ENCODE measurements around the gene PPP3CA. TPM values are rescaled to one million over a fixed set of nuclear protein-coding genes. Genes with fewer than 3 reads are reported as not detected.

Gene PPP3CA
- total RNA-seq, 1 donor from 2014 or later = 38.4 TPM

- Histone ChIP-seq H3K4me1 (peaks cover 4% of the 10 kb centered on the region), H3K4me2 (no peak overlapping the region), H3K9me3 (ENCODE audit: low read depth) (no peaks in the 10 kb centered on the region), H3K4me3 (no peak overlapping the region), H3K27me3 (no peaks in the 10 kb centered on the region), H4K20me1 (ENCODE audit: low read depth) (no peaks in the 10 kb centered on the region), H3K79me2 (ENCODE audit: low read depth) (peaks cover 15% of the 10 kb centered on the region), H3K36me3 (no peaks in the 10 kb centered on the region), H2AFZ (replicated peaks) (no peak overlapping the region), H3K9ac (no peak overlapping the region), H3K27ac (no peak overlapping the region), H3F3A (ENCODE audit: low read depth) (no peaks in the 10 kb centered on the region)
- Mint-ChIP-seq H3K36me3 (no peaks in the 10 kb centered on the region), H3K27ac (no peak overlapping the region), H3K9me3 (no peaks in the 10 kb centered on the region), H3K27me3 (ENCODE audit: insufficient read depth, low read depth) (no peaks in the 10 kb centered on the region), H3K4me3 (no peak overlapping the region), H3K4me1 (no peaks in the 10 kb centered on the region)
- DNase-seq (ENCODE audit: low spot score) = no peak
- TF ChIP-seq, protein P1, sequence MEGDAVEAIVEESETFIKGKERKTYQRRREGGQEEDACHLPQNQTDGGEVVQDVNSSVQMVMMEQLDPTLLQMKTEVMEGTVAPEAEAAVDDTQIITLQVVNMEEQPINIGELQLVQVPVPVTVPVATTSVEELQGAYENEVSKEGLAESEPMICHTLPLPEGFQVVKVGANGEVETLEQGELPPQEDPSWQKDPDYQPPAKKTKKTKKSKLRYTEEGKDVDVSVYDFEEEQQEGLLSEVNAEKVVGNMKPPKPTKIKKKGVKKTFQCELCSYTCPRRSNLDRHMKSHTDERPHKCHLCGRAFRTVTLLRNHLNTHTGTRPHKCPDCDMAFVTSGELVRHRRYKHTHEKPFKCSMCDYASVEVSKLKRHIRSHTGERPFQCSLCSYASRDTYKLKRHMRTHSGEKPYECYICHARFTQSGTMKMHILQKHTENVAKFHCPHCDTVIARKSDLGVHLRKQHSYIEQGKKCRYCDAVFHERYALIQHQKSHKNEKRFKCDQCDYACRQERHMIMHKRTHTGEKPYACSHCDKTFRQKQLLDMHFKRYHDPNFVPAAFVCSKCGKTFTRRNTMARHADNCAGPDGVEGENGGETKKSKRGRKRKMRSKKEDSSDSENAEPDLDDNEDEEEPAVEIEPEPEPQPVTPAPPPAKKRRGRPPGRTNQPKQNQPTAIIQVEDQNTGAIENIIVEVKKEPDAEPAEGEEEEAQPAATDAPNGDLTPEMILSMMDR (IDR thresholded peaks at IDR 0.05) = no peak
- no peak for TF ChIP-seq EZH2 (IDR thresholded peaks at IDR 0.05)
- no peak for TF ChIP-seq EZH2phosphoT487 (IDR thresholded peaks at IDR 0.05)
These were observed 128.4 kb downstream of the PPP3CA start for GRCh38 chr4:101218894-101219293.

DNA sequence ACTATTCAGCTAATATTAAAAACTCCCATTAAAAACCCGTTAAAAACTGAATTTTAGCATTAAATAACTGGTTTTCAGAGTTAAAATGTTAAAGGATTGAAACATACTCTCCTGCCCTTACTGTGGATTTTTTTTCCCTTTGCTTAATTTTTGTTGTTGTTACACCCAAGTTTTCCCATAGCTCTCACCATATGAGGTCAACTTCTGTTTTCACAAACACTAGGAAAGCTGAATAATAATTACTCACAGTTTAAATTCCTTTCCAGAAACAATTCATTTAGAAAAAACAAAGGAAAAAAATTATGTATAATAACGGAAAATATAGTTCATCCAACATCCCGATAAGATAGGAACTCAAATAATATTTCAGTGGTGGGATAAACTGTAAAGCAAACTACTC lies 129.0 kb downstream of the PPP3CA start:
- Histone ChIP-seq H3K79me2 (ENCODE audit: low read depth) (peaks cover 15% of the 10 kb centered on the region), H3K9ac (no peak overlapping the region), H4K20me1 (ENCODE audit: low read depth) (no peaks in the 10 kb centered on the region), H3K27ac (no peak overlapping the region), H3K4me1 (peaks cover 4% of the 10 kb centered on the region), H3K27me3 (no peaks in the 10 kb centered on the region), H2AFZ (replicated peaks) (no peak overlapping the region), H3K36me3 (no peaks in the 10 kb centered on the region), H3F3A (ENCODE audit: low read depth) (no peaks in the 10 kb centered on the region), H3K9me3 (ENCODE audit: low read depth) (no peaks in the 10 kb centered on the region), H3K4me2 (no peak overlapping the region), H3K4me3 (no peak overlapping the region)
- TF ChIP-seq, protein P1 (IDR thresholded peaks at IDR 0.05) = no peak
- TF ChIP-seq EZH2phosphoT487 (IDR thresholded peaks at IDR 0.05) = no peak
- no peak for TF ChIP-seq EZH2 (IDR thresholded peaks at IDR 0.05)
- H3K36me3 Mint-ChIP-seq = no peaks in the 10 kb centered on the region
- no peak overlapping the region for H3K27ac Mint-ChIP-seq
- H3K9me3 Mint-ChIP-seq = no peaks in the 10 kb centered on the region
- DNase-seq (ENCODE audit: low spot score) = no peak
- H3K4me1 Mint-ChIP-seq = no peaks in the 10 kb centered on the region
- no peak overlapping the region for H3K4me3 Mint-ChIP-seq
- H3K27me3 Mint-ChIP-seq (ENCODE audit: insufficient read depth, low read depth) = no peaks in the 10 kb centered on the region

DNA sequence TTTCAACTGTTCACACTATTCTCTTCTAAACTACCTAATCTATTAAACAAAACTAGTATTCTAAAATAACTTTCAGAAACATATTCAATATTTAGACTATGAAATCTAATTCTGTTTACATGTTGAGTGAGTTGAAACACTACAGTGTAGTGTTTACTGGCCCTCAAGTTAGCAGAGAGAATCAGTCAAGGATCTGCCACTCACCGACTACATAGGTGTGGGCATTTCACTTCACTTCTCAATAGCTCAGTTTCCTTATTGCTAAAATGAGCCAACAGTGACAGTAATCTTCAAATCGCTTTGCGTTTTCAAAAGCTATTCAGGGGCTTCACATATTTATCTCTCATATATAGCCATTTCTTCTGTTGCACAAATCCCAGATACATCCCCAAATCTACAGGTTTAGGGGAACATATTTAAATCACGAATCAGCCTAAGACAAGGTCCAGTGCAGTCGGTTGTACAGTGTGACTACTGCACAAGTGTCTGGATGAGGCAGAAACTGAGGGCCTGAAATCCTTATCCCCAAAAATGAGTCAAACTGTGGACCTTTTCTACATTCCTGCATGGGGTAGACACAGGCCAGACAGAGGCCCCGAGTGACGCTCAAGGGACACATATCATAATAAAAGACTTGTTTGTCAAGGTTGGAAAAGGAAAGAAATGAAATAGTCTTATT lies 129.8 kb downstream of the PPP3CA start:
- Mint-ChIP-seq H3K27me3 (ENCODE audit: insufficient read depth, low read depth) (no peaks in the 10 kb centered on the region), H3K9me3 (no peaks in the 10 kb centered on the region), H3K27ac (no peak overlapping the region), H3K4me1 (no peaks in the 10 kb centered on the region), H3K36me3 (no peaks in the 10 kb centered on the region), H3K4me3 (no peak overlapping the region)
- no peaks in the 10 kb centered on the region for H3K9me3 ChIP-seq (ENCODE audit: low read depth)
- H3K4me1 ChIP-seq = peaks cover 4% of the 10 kb centered on the region
- H3K79me2 ChIP-seq (ENCODE audit: low read depth) = peaks cover 22% of the 10 kb centered on the region
- no peaks in the 10 kb centered on the region for H3K36me3 ChIP-seq
- TF ChIP-seq, protein P1 (IDR thresholded peaks at IDR 0.05) = no peak
- no peak for TF ChIP-seq EZH2phosphoT487 (IDR thresholded peaks at IDR 0.05)
- TF ChIP-seq EZH2 (IDR thresholded peaks at IDR 0.05) = no peak
- no peak overlapping the region for H3K9ac ChIP-seq
- H3K27me3 ChIP-seq = no peaks in the 10 kb centered on the region
- no peak overlapping the region for H2AFZ ChIP-seq (replicated peaks)
- no peak overlapping the region for H3K4me3 ChIP-seq
- no peak overlapping the region for H3K27ac ChIP-seq
- no peaks in the 10 kb centered on the region for H3F3A ChIP-seq (ENCODE audit: low read depth)
- no peak for DNase-seq (ENCODE audit: low spot score)
- no peaks in the 10 kb centered on the region for H4K20me1 ChIP-seq (ENCODE audit: low read depth)
- no peak overlapping the region for H3K4me2 ChIP-seq

Data from neural progenitor cell (in vitro differentiated cells).